ENCODE results near the gene SUMO3. TPM values are rescaled to one million over a fixed set of nuclear protein-coding genes. Genes with fewer than 3 reads are reported as not detected.

SUMO3 gene
- total RNA-seq, 2 experiments from 2014 or later: 60.3 to 85.5 TPM

GRCh38 chr21:44844256-44844655 lies 26.4 kb upstream of the SUMO3 start:
- no TSS peak for BruUV-seq (replicated peaks)
- Histone ChIP-seq H3K4me3 (ENCODE audit: low read depth, low read length, poor library complexity, severe bottlenecking) (no peak overlapping the region), H3K79me2 (ENCODE audit: insufficient read depth, low read depth, low read length) (no peaks in the 10 kb centered on the region), H3K9me2 (ENCODE audit: insufficient read depth, low read length) (no peaks in the 10 kb centered on the region), H3K4me1 (ENCODE audit: insufficient read depth, low read length, poor library complexity, severe bottlenecking) (no peaks in the 10 kb centered on the region), H3K9me3 (ENCODE audit: low read length) (no peaks in the 10 kb centered on the region), H3K36me3 (ENCODE audit: insufficient read depth, low read length) (peaks cover 3% of the 10 kb centered on the region), H2AFZ (ENCODE audit: low read length) (no peak overlapping the region), H3K27ac (ENCODE audit: low read depth, low read length, poor library complexity, severe bottlenecking) (no peak overlapping the region), H4K20me1 (ENCODE audit: insufficient read depth, low read length) (no peaks in the 10 kb centered on the region), H3K4me2 (ENCODE audit: low read length) (no peak overlapping the region)
- no peak for DNase-seq (ENCODE audit: low spot score)
- CTCF ChIA-PET (ENCODE audit: unreplicated experiment): no interaction called here
- TF ChIP-seq, protein P1, sequence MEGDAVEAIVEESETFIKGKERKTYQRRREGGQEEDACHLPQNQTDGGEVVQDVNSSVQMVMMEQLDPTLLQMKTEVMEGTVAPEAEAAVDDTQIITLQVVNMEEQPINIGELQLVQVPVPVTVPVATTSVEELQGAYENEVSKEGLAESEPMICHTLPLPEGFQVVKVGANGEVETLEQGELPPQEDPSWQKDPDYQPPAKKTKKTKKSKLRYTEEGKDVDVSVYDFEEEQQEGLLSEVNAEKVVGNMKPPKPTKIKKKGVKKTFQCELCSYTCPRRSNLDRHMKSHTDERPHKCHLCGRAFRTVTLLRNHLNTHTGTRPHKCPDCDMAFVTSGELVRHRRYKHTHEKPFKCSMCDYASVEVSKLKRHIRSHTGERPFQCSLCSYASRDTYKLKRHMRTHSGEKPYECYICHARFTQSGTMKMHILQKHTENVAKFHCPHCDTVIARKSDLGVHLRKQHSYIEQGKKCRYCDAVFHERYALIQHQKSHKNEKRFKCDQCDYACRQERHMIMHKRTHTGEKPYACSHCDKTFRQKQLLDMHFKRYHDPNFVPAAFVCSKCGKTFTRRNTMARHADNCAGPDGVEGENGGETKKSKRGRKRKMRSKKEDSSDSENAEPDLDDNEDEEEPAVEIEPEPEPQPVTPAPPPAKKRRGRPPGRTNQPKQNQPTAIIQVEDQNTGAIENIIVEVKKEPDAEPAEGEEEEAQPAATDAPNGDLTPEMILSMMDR (conservative IDR thresholded peaks at IDR 0.05; ENCODE audit: low read length): no peak
- no peak for TF ChIP-seq EZH2phosphoT487 (IDR thresholded peaks at IDR 0.05; ENCODE audit: borderline replicate concordance, low read depth, low read length)
- intact Hi-C loops (cut with micrococcal nuclease; ENCODE audit: unreplicated experiment): no loop called here
- POLR2A ChIA-PET: no interaction called here

DNA sequence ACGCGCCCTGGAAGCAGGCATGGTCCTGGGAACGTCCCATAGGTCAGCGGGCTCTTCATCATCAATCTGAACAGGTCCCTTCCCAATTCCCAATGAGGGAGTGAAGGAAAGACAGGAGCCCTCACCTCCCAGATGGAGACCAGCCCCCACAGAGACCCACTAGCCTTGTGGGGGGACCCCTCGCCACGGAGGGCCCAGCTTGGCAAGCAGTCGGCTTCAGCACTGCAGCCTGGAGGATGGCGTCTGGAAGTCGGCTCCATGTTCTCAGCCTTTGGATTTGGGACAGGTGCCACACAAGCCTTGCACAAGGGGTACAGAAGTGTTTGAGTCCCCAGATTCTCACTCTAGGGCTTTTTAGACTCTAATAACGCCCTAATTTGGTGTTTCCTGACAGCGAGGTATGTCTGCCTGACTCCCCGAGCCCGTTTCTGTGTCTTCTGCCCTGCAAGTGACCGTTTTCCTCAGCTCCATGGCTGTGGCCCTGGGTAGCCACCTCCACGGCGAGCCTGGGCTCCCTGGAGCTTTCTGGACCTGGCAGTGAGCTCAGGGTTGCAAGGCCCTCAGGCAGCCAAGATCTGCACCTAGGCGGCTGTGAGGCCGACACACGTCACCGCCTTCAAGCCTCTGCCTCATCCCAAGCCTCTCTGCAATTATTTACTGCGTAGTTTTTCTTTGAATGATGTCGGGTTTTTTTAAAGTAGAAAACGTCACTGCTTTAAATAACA lies 25.0 kb upstream of the SUMO3 start:
- Histone ChIP-seq H3K9me3 (ENCODE audit: low read length) (no peaks in the 10 kb centered on the region), H4K20me1 (ENCODE audit: insufficient read depth, low read length) (no peaks in the 10 kb centered on the region), H3K4me1 (ENCODE audit: insufficient read depth, low read length, poor library complexity, severe bottlenecking) (no peaks in the 10 kb centered on the region), H3K4me2 (ENCODE audit: low read length) (no peak overlapping the region), H3K79me2 (ENCODE audit: insufficient read depth, low read depth, low read length) (no peaks in the 10 kb centered on the region), H3K27ac (ENCODE audit: low read depth, low read length, poor library complexity, severe bottlenecking) (no peak overlapping the region), H3K9me2 (ENCODE audit: insufficient read depth, low read length) (no peaks in the 10 kb centered on the region), H2AFZ (ENCODE audit: low read length) (no peak overlapping the region), H3K36me3 (ENCODE audit: insufficient read depth, low read length) (no peaks in the 10 kb centered on the region), H3K4me3 (ENCODE audit: low read depth, low read length, poor library complexity, severe bottlenecking) (no peak overlapping the region)
- no peak for DNase-seq (ENCODE audit: low spot score)
- no TSS peak for BruUV-seq (replicated peaks)
- TF ChIP-seq EZH2phosphoT487 (IDR thresholded peaks at IDR 0.05; ENCODE audit: borderline replicate concordance, low read depth, low read length): no peak
- intact Hi-C loops (cut with micrococcal nuclease; ENCODE audit: unreplicated experiment): no loop called here
- ChIA-PET CTCF (ENCODE audit: unreplicated experiment) (no interaction called here), POLR2A (no interaction called here)

- H3K79me2 ChIP-seq (ENCODE audit: insufficient read depth, low read depth, low read length): no peaks in the 10 kb centered on the region
- no peak overlapping the region for H2AFZ ChIP-seq (ENCODE audit: low read length)
- CTCF ChIA-PET (ENCODE audit: unreplicated experiment): no interaction called here
- H3K4me2 ChIP-seq (ENCODE audit: low read length): no peak overlapping the region
- BruUV-seq (replicated peaks): no TSS peak
- POLR2A ChIA-PET: no interaction called here
- no peaks in the 10 kb centered on the region for H3K9me3 ChIP-seq (ENCODE audit: low read length)
- TF ChIP-seq, protein P1 (conservative IDR thresholded peaks at IDR 0.05; ENCODE audit: low read length): no peak
- TF ChIP-seq EZH2phosphoT487 (IDR thresholded peaks at IDR 0.05; ENCODE audit: borderline replicate concordance, low read depth, low read length): no peak
- H3K36me3 ChIP-seq (ENCODE audit: insufficient read depth, low read length): no peaks in the 10 kb centered on the region
- no peaks in the 10 kb centered on the region for H4K20me1 ChIP-seq (ENCODE audit: insufficient read depth, low read length)
- no peaks in the 10 kb centered on the region for H3K4me1 ChIP-seq (ENCODE audit: insufficient read depth, low read length, poor library complexity, severe bottlenecking)
- no peak for DNase-seq (ENCODE audit: low spot score)
- intact Hi-C loops (cut with micrococcal nuclease; ENCODE audit: unreplicated experiment): no loop called here
- no peak overlapping the region for H3K4me3 ChIP-seq (ENCODE audit: low read depth, low read length, poor library complexity, severe bottlenecking)
- no peak overlapping the region for H3K27ac ChIP-seq (ENCODE audit: low read depth, low read length, poor library complexity, severe bottlenecking)
- H3K9me2 ChIP-seq (ENCODE audit: insufficient read depth, low read length): no peaks in the 10 kb centered on the region
Observed at GRCh38 chr21:44842087-44842486, 24.2 kb upstream of the SUMO3 start.
